Kidney glomerular epithelial cell (primary cell): ENCODE measurements around the gene MZT2B.
"Not testable (repeated sequence)": the region's sequence is repeated elsewhere in the genome, so short reads cannot be mapped to it uniquely, and the experiment has no call there.

ENCODE experiments used
- DNase-seq: peaks from one replicate; lab custom pipeline; 2025; lab: John Stamatoyannopoulos, UW

The MZT2B gene

GRCh38 chr2:130180404-130181324, 1.4 kb upstream of the MZT2B start:
- DNase-seq, result not testable (repeated sequence)

- DNase-seq, result peak; percentile 90
These were observed 660 bp upstream of the MZT2B start, which contains the start of gene SMPD4 for GRCh38 chr2:130181325-130181879. Gene SMPD4, minus strand, starts transcription at chr2:130181602. Its CDS starts 5,010 bp downstream, at chr2:130176592.

- not testable (repeated sequence) for DNase-seq
These were observed 907 bp downstream of the MZT2B start for GRCh38 chr2:130182826-130183511.

GRCh38 chr2:130183512-130184373, 1.7 kb downstream of the MZT2B start:
- no peak for DNase-seq

GRCh38 chr2:130185436-130185835, 3.4 kb downstream of the MZT2B start:
- DNase-seq, result no peak

GRCh38 chr2:130185896-130186295, 3.8 kb downstream of the MZT2B start:
- no peak for DNase-seq

- no peak for DNase-seq
These were observed 4.3 kb downstream of the MZT2B start for GRCh38 chr2:130186391-130186790.

GRCh38 chr2:130187268-130187667, 5.2 kb downstream of the MZT2B start:
- no peak for DNase-seq

GRCh38 chr2:130187859-130188792, 6.1 kb downstream of the MZT2B start:
- not testable (repeated sequence) for DNase-seq

GRCh38 chr2:130188958-130189357, 6.9 kb downstream of the MZT2B start:
- not testable (repeated sequence) for DNase-seq

- no peak for DNase-seq
These were observed 8.2 kb downstream of the MZT2B start for GRCh38 chr2:130190237-130190636.

- DNase-seq, result not testable (repeated sequence)
These were observed 9.3 kb downstream of the MZT2B start for GRCh38 chr2:130191319-130191718.

GRCh38 chr2:130192451-130192850, 10.4 kb downstream of the MZT2B start:
- not testable (repeated sequence) for DNase-seq

GRCh38 chr2:130193824-130194223, 11.8 kb downstream of the MZT2B start:
- not testable (repeated sequence) for DNase-seq

- not testable (repeated sequence) for DNase-seq
These were observed 13.1 kb downstream of the MZT2B start for GRCh38 chr2:130195089-130195635.

GRCh38 chr2:130196052-130196451, 14.0 kb downstream of the MZT2B start:
- DNase-seq, result not testable (repeated sequence)

GRCh38 chr2:130198343-130198742, 16.3 kb downstream of the MZT2B start, which contains the start of gene TUBA3E:
Gene TUBA3E, minus strand, starts transcription at chr2:130198439. Its CDS starts 79 bp downstream, at chr2:130198360.
- no peak for DNase-seq

- not testable (repeated sequence) for DNase-seq
These were observed 20.5 kb downstream of the MZT2B start for GRCh38 chr2:130202518-130202917.

- DNase-seq, result not testable (repeated sequence)
These were observed 21.1 kb downstream of the MZT2B start for GRCh38 chr2:130203150-130203549.

GRCh38 chr2:130207051-130207450, 25.0 kb downstream of the MZT2B start:
- not testable (repeated sequence) for DNase-seq
